Placental pericyte (primary cell): ENCODE measurements around the gene SLC22A17. TPM values are rescaled to one million over a fixed set of nuclear protein-coding genes. Genes with fewer than 3 reads are reported as not detected.

Experiments
- small RNA-seq: library from RNA; depleted of rRNA; stranded (forward); fragments of <200 nt; gene quantifications from one replicate; pipeline ENCODE3, GENCODE V24; 2012; ENCODE audit warnings: low replicate concordance
- total RNA-seq: library from RNA; depleted of rRNA; stranded (reverse); fragments of >200 nt; gene quantifications from 2 replicates; pipeline ENCODE4 v1.2.3, GENCODE V29; 2012

SLC22A17 gene
- 7.3 and 7.7 TPM in 2 replicates for total RNA-seq

GRCh38 chr14:23352506-23353432 is at the start of gene SLC22A17:
TSS of gene SLC22A17 (minus strand) at chr14:23352887.

GRCh38 chr14:23376482-23377197 is 24.0 kb upstream of the SLC22A17 start, which contains the start of gene CMTM5:
TSS of gene CMTM5 (plus strand) at chr14:23377046. CDS start at chr14:23377252, 206 bp downstream.

GRCh38 chr14:23372509-23372908 is 19.8 kb upstream of the SLC22A17 start, which contains the start of gene IL25:
TSS of gene IL25 (plus strand) at chr14:23372809.

GRCh38 chr14:23365036-23365731 is 12.5 kb upstream of the SLC22A17 start, which contains the start of gene EFS:
TSS of gene EFS (minus strand) at chr14:23365172. CDS start at chr14:23365025, 147 bp downstream.

GRCh38 chr14:23320584-23321571 is 31.8 kb downstream of the SLC22A17 start, which contains the start of gene PABPN1:
TSS of gene PABPN1 (plus strand) at chr14:23321457. CDS start at chr14:23321470, 13 bp downstream.

GRCh38 chr14:23306412-23307145 is 46.1 kb downstream of the SLC22A17 start, which contains the start of gene BCL2L2:
TSS of gene BCL2L2 (plus strand) at chr14:23306833. CDS start at chr14:23307768, 935 bp downstream.

GRCh38 chr14:23302290-23303225 is 50.1 kb downstream of the SLC22A17 start, which contains the start of gene PPP1R3E:
TSS of gene PPP1R3E (minus strand) at chr14:23302859. CDS start at chr14:23302576, 283 bp downstream.

Small RNA genes lying within 50 kb of the gene (small RNA-seq; reads per million reads assigned to genes)
- gene MIR208A = not detected

Other genes with a start within 250 kb of the SLC22A17 start
- not detected in 2 replicates for gene CIROP, start 247.9 kb downstream of the SLC22A17 start, total RNA-seq
- gene CEBPE, start 233.6 kb downstream of the SLC22A17 start, total RNA-seq = not detected in 2 replicates
- 1.1 TPM in 2 replicates for gene SLC7A8, start 169.2 kb downstream of the SLC22A17 start, total RNA-seq
- gene RNF212B, start 115.0 kb downstream of the SLC22A17 start, total RNA-seq = not detected in 2 replicates
- 4.4 and 13.8 TPM in 2 replicates for gene HOMEZ, start 66.8 kb downstream of the SLC22A17 start, total RNA-seq
- 4.4 and 5.0 TPM in 2 replicates for gene PPP1R3E, start 50.0 kb downstream of the SLC22A17 start, total RNA-seq
- 18.4 and 21.6 TPM in 2 replicates for gene BCL2L2, start 46.1 kb downstream of the SLC22A17 start, total RNA-seq
- 43.1 and 64.4 TPM in 2 replicates for gene PABPN1, start 31.4 kb downstream of the SLC22A17 start, total RNA-seq
- gene EFS, start 12.3 kb upstream of the SLC22A17 start, total RNA-seq = 1.5 and 3.3 TPM in 2 replicates
- gene IL25, start 19.9 kb upstream of the SLC22A17 start, total RNA-seq = not detected in 2 replicates
- gene CMTM5, start 24.2 kb upstream of the SLC22A17 start, total RNA-seq = not detected in 2 replicates
- not detected in 2 replicates for gene MYH6, start 55.4 kb upstream of the SLC22A17 start, total RNA-seq
- gene MYH7, start 82.8 kb upstream of the SLC22A17 start, total RNA-seq = not detected in 2 replicates
- gene NGDN, start 116.8 kb upstream of the SLC22A17 start, total RNA-seq = 35.8 and 56.2 TPM in 2 replicates
- gene ZFHX2, start 198.9 kb upstream of the SLC22A17 start, total RNA-seq = 0.14 and 0.22 TPM in 2 replicates
- 14.7 and 20.6 TPM in 2 replicates for gene THTPA, start 203.4 kb upstream of the SLC22A17 start, total RNA-seq
- 10.5 and 12.6 TPM in 2 replicates for gene AP1G2, start 214.9 kb upstream of the SLC22A17 start, total RNA-seq
- not detected in 2 replicates for gene JPH4, start 225.9 kb upstream of the SLC22A17 start, total RNA-seq